H1 (cell line): ENCODE results near the gene ZNF407.

Experiments used
- ATF3 ChIP-seq: IDR thresholded peaks from 2 replicates; pipeline ENCODE4 v1.6.1; 2011; ENCODE audit warnings: low read depth, mild to moderate bottlenecking, low read length; ENCODE audit not compliant: insufficient read depth
- CHD1 ChIP-seq: IDR thresholded peaks from 2 replicates; pipeline ENCODE4 v1.6.1; 2012; ENCODE audit warnings: low read depth, low read length, improper control_type of control experiment
- CHD2 ChIP-seq: IDR thresholded peaks from 2 replicates; pipeline ENCODE4 v1.6.1; 2012; ENCODE audit warnings: low read length, improper control_type of control experiment
- CTCF ChIP-seq, 3 experiments: IDR thresholded peaks; 1 replicate in 2 of 3; 2 replicates in 1 of 3; pipeline versions ENCODE4 v1.5.1 to v1.6.1; 2011; ENCODE audit warnings: low read length in 3 of 3, mild to moderate bottlenecking in 3 of 3, inconsistent platforms in 2 of 3, low read depth in 1 of 3, moderate library complexity in 1 of 3; ENCODE audit not compliant: insufficient read depth in 1 of 3; ENCODE audit errors: control extremely low read depth in 1 of 3
- FOSL1 ChIP-seq: IDR thresholded peaks from 2 replicates; pipeline ENCODE4 v1.6.1; 2011; ENCODE audit warnings: mild to moderate bottlenecking, low read depth, low read length, moderate library complexity; ENCODE audit not compliant: insufficient read depth
- POLR2AphosphoS5 ChIP-seq: IDR thresholded peaks from 2 replicates; pipeline ENCODE4 v1.6.1; 2011; ENCODE audit warnings: low read depth, low read length
- SUZ12 ChIP-seq: fragments of 200-600 bp; sonication (generic); IDR thresholded peaks from 2 replicates; pipeline ENCODE4 v1.6.1; 2012; ENCODE audit warnings: mild to moderate bottlenecking, inconsistent platforms, low read length, moderate library complexity, mixed read lengths

- TF ChIP-seq CHD1: no peak
- TF ChIP-seq POLR2AphosphoS5: no peak
- no peak for TF ChIP-seq CTCF (IDR thresholded peaks at IDR 0.05; ENCODE audit: control extremely low read depth in 1 of 3, insufficient read depth in 1 of 3, low read depth in 1 of 3, low read length in 3 of 3)
- TF ChIP-seq SUZ12: no peak
- TF ChIP-seq FOSL1: no peak
- no peak for TF ChIP-seq CHD2
- no peak for TF ChIP-seq ATF3
Observed at GRCh38 chr18:74897971-74898657, 300.4 kb downstream of the ZNF407 start.
